ENCODE results near the gene ZNF79.

The ZNF79 gene

DNA sequence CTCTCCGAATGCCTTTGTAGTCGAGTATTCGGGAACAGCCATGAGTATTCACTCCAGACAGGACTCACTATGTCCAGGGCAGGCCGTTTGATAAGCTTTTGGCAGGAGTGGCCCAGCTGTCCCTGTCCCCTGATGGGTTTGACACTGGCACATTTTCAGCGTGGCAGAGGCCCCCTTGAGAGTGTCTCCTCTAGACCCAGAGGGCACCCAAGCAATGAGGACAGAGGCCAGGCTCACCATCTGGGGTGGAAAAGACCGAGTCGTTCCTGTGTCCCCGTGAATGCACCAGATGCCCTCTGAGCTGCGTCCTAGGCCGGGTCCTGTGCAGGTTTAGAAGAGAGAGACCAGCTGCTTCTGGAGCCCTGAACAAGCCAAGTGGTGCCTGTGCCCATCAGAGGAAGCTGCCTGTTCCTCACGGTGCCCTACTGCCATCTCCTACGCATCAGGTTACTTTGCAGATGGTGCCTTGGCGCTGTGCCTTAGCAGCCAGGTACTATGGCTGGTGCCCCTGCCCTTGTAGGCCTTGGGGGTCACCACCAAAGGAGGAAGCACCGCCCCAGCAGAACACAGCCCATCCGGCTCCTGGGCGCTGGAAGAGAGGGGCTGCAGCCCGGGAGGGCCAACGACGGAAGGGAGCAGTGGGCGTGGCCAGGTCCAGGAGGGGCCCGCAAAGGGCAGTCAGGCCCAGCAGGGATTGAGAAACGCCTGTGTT lies 69.6 kb downstream of the ZNF79 start:
- no peak for DNase-seq (ENCODE audit: low read depth)
- no peak overlapping the region for H3K4me3 ChIP-seq (ENCODE audit: low read length)
- TF ChIP-seq, protein P1, sequence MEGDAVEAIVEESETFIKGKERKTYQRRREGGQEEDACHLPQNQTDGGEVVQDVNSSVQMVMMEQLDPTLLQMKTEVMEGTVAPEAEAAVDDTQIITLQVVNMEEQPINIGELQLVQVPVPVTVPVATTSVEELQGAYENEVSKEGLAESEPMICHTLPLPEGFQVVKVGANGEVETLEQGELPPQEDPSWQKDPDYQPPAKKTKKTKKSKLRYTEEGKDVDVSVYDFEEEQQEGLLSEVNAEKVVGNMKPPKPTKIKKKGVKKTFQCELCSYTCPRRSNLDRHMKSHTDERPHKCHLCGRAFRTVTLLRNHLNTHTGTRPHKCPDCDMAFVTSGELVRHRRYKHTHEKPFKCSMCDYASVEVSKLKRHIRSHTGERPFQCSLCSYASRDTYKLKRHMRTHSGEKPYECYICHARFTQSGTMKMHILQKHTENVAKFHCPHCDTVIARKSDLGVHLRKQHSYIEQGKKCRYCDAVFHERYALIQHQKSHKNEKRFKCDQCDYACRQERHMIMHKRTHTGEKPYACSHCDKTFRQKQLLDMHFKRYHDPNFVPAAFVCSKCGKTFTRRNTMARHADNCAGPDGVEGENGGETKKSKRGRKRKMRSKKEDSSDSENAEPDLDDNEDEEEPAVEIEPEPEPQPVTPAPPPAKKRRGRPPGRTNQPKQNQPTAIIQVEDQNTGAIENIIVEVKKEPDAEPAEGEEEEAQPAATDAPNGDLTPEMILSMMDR (IDR thresholded peaks at IDR 0.05; ENCODE audit: insufficient read depth, low read depth, low read length, missing control alignments), result no peak

DNA sequence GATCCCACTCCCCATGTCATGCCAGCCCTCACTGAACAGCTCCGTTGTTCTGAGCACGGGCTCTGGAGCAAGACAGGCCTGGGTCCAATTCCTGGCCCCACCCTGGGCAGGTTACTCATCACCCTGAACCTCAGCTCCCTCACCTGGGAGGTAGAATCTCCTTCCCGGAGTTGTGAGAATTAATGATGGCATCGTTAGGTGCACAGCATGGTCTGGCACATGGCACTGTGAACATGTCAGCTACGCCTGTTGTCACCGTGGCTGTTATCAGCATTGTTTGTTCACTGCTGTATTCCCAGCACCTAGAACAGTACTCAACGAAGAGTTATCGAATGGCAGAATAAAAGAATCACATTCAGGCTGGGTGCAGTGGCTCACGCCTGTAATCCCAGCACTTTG lies 70.1 kb downstream of the ZNF79 start:
- H3K4me3 ChIP-seq (ENCODE audit: low read length), result no peak overlapping the region
- TF ChIP-seq, protein P1 (IDR thresholded peaks at IDR 0.05; ENCODE audit: insufficient read depth, low read depth, low read length, missing control alignments), result no peak
- DNase-seq (ENCODE audit: low read depth), result peak; percentile 33
